ENCODE measurements around the gene TMEM108. TPM values are rescaled to one million over a fixed set of nuclear protein-coding genes. Genes with fewer than 3 reads are reported as not detected.

TMEM108 gene
- total and polyA plus RNA-seq, 2 of the 4 experiments (the other 2 are of a cell fraction): 0.18 to 2.2 TPM

- H2BK15ac ChIP-seq (ENCODE audit: low read depth, low read length): no peak overlapping the region
- H3K79me1 ChIP-seq (ENCODE audit: low read depth in 1 of 2, low read length in 2 of 2): no peaks in the 10 kb centered on the region
- H3K36me3 ChIP-seq (ENCODE audit: control insufficient read depth, insufficient read depth, low read length): no peaks in the 10 kb centered on the region
- no peaks in the 10 kb centered on the region for H3K27me3 ChIP-seq (ENCODE audit: control insufficient read depth, insufficient read depth, low read length)
- no peak overlapping the region for H2AK5ac ChIP-seq (ENCODE audit: low read depth, low read length)
- H3K14ac ChIP-seq (replicated peaks; ENCODE audit: low read depth, low read length): no peak overlapping the region
- POLR2A ChIA-PET (ENCODE audit: unreplicated experiment): no interaction called here
- no peak overlapping the region for H2BK120ac ChIP-seq (ENCODE audit: low read depth, low read length)
- no peaks in the 10 kb centered on the region for H3K9me3 ChIP-seq (ENCODE audit: control insufficient read depth, insufficient read depth, low read length)
- H3K27ac ChIP-seq (ENCODE audit: insufficient read depth, low read length): no peak overlapping the region
- intact Hi-C loops (cut with micrococcal nuclease) (no loop called here), in situ Hi-C loops (cut with MboI; ENCODE audit: low sequenced_read_pairs) (no loop called here), dilution Hi-C loops (cut with HindIII; ENCODE audit: low sequenced_read_pairs, unreplicated experiment) (no loop called here)
- no peak overlapping the region for H3K4me2 ChIP-seq (ENCODE audit: low read depth, low read length)
- CTCF ChIA-PET: no interaction called here
- TF ChIP-seq RAD21 (IDR thresholded peaks at IDR 0.05; ENCODE audit: low read length): no peak
- no peak for TF ChIP-seq CHD1 (IDR thresholded peaks at IDR 0.05; ENCODE audit: low read depth, low read length)
- TF ChIP-seq MAFK (IDR thresholded peaks at IDR 0.05; ENCODE audit: low read depth, low read length): peak; percentile 40; the same call in 1 of the 2 replicates
- TF ChIP-seq RCOR1 (IDR thresholded peaks at IDR 0.05; ENCODE audit: insufficient replicate concordance, low read length): no peak
- no peak for TF ChIP-seq CEBPB (IDR thresholded peaks at IDR 0.05; ENCODE audit: low read depth, low read length)
- no peak for TF ChIP-seq RFX5 (IDR thresholded peaks at IDR 0.05; ENCODE audit: low read depth, low read length)
- TF ChIP-seq, protein P1, sequence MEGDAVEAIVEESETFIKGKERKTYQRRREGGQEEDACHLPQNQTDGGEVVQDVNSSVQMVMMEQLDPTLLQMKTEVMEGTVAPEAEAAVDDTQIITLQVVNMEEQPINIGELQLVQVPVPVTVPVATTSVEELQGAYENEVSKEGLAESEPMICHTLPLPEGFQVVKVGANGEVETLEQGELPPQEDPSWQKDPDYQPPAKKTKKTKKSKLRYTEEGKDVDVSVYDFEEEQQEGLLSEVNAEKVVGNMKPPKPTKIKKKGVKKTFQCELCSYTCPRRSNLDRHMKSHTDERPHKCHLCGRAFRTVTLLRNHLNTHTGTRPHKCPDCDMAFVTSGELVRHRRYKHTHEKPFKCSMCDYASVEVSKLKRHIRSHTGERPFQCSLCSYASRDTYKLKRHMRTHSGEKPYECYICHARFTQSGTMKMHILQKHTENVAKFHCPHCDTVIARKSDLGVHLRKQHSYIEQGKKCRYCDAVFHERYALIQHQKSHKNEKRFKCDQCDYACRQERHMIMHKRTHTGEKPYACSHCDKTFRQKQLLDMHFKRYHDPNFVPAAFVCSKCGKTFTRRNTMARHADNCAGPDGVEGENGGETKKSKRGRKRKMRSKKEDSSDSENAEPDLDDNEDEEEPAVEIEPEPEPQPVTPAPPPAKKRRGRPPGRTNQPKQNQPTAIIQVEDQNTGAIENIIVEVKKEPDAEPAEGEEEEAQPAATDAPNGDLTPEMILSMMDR (conservative IDR thresholded peaks at IDR 0.05; ENCODE audit: low read depth, low read length): no peak
- TF ChIP-seq, protein P2, sequence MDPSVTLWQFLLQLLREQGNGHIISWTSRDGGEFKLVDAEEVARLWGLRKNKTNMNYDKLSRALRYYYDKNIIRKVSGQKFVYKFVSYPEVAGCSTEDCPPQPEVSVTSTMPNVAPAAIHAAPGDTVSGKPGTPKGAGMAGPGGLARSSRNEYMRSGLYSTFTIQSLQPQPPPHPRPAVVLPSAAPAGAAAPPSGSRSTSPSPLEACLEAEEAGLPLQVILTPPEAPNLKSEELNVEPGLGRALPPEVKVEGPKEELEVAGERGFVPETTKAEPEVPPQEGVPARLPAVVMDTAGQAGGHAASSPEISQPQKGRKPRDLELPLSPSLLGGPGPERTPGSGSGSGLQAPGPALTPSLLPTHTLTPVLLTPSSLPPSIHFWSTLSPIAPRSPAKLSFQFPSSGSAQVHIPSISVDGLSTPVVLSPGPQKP (IDR thresholded peaks at IDR 0.05; ENCODE audit: borderline replicate concordance, low read depth, low read length): no peak
- BruUV-seq (replicated peaks): no TSS peak
- H3K9me1 ChIP-seq (ENCODE audit: insufficient read depth, low read length): no peaks in the 10 kb centered on the region
- H2AK9ac ChIP-seq (replicated peaks; ENCODE audit: low read depth, low read length, poor library complexity): no peak overlapping the region
- no peak overlapping the region for H4K91ac ChIP-seq (ENCODE audit: insufficient read depth, low read depth, low read length)
- H3K56ac ChIP-seq (ENCODE audit: extremely low read depth, insufficient read depth, low read length): no peak overlapping the region
- H2BK20ac ChIP-seq (ENCODE audit: low read depth, low read length): no peak overlapping the region
- no peak overlapping the region for H3K23ac ChIP-seq (ENCODE audit: low read depth, low read length)
- H3K18ac ChIP-seq (ENCODE audit: low read depth, low read length): no peak overlapping the region
- no CpG with 5 or more reads among the region's 1 CpG for WGBS, 2 experiments (ENCODE audit: extremely low coverage in 2 of 2, insufficient read length in 1 of 2)
- no peak overlapping the region for H3K9ac ChIP-seq (ENCODE audit: low read depth, low read length)
- no peak overlapping the region for H3K4me3 ChIP-seq (ENCODE audit: insufficient read depth, low read depth, low read length)
- no peaks in the 10 kb centered on the region for H4K20me1 ChIP-seq (ENCODE audit: insufficient read depth, low read length)
- DNase-seq (no peak), ATAC-seq (ENCODE audit: low read depth) (no peak)
- H2AFZ ChIP-seq (replicated peaks; ENCODE audit: low read length, poor library complexity): no peak overlapping the region
- H2BK5ac ChIP-seq (ENCODE audit: low read depth, low read length, poor library complexity, severe bottlenecking): no peak overlapping the region
- no peak overlapping the region for H3K4ac ChIP-seq (ENCODE audit: low read depth, low read length)
- no peaks in the 10 kb centered on the region for H3K4me1 ChIP-seq (ENCODE audit: control insufficient read depth, insufficient read depth, low read length)
- H4K5ac ChIP-seq (ENCODE audit: low read depth, low read length): no peak overlapping the region
- no peak overlapping the region for H4K8ac ChIP-seq (ENCODE audit: low read depth in 2 of 2, low read length in 2 of 2)
Observed at GRCh38 chr3:133329626-133330025, 291.4 kb downstream of the TMEM108 start.
